ENCODE data around the gene ACAT2. TPM values are rescaled to one million over a fixed set of nuclear protein-coding genes. Genes with fewer than 3 reads are reported as not detected.
A peak's percentile ranks its signal among the peaks of the same experiment; 100 is the strongest.
"Not testable (repeated sequence)": the region's sequence is repeated elsewhere in the genome, so short reads cannot be mapped to it uniquely, and the experiment has no call there.

ACAT2 gene
- 60.2 and 70.4 TPM in 2 replicates for total RNA-seq (2014; rRNA removed; shearing (Covaris generic))

- peak; percentile 92 for DNase-seq (ENCODE audit: low spot score)
Measured at GRCh38 chr6:159761873-159762680, at the start of gene ACAT2. ACAT2 (plus strand) TSS chr6:159762045; CDS start chr6:159762088, 43 bp downstream.

GRCh38 chr6:159712389-159712788, 49.5 kb upstream of the ACAT2 start:
- DNase-seq (ENCODE audit: low spot score), result not testable (repeated sequence)

GRCh38 chr6:159713984-159714383, 47.9 kb upstream of the ACAT2 start:
- no peak for DNase-seq (ENCODE audit: low spot score)

- no peak for DNase-seq (ENCODE audit: low spot score)
Measured at GRCh38 chr6:159714404-159714803, 47.4 kb upstream of the ACAT2 start.

GRCh38 chr6:159715166-159715565, 46.7 kb upstream of the ACAT2 start:
- no peak for DNase-seq (ENCODE audit: low spot score)

GRCh38 chr6:159715605-159716004, 46.2 kb upstream of the ACAT2 start:
- DNase-seq (ENCODE audit: low spot score), result no peak

- DNase-seq (ENCODE audit: low spot score), result no peak
Measured at GRCh38 chr6:159716247-159717096, 45.4 kb upstream of the ACAT2 start.

GRCh38 chr6:159718634-159719033, 43.2 kb upstream of the ACAT2 start:
- no peak for DNase-seq (ENCODE audit: low spot score)

- DNase-seq (ENCODE audit: low spot score), result no peak
Measured at GRCh38 chr6:159719287-159719686, 42.6 kb upstream of the ACAT2 start.

GRCh38 chr6:159720708-159721107, 41.1 kb upstream of the ACAT2 start:
- DNase-seq (ENCODE audit: low spot score), result peak; percentile 75

GRCh38 chr6:159721981-159722380, 39.9 kb upstream of the ACAT2 start:
- DNase-seq (ENCODE audit: low spot score), result not testable (repeated sequence)

- no peak for DNase-seq (ENCODE audit: low spot score)
Measured at GRCh38 chr6:159722655-159723054, 39.2 kb upstream of the ACAT2 start.

- no peak for DNase-seq (ENCODE audit: low spot score)
Measured at GRCh38 chr6:159723259-159723658, 38.6 kb upstream of the ACAT2 start.

GRCh38 chr6:159724778-159725177, 37.1 kb upstream of the ACAT2 start:
- DNase-seq (ENCODE audit: low spot score), result no peak

- not testable (repeated sequence) for DNase-seq (ENCODE audit: low spot score)
Measured at GRCh38 chr6:159725208-159725607, 36.6 kb upstream of the ACAT2 start.

- no peak for DNase-seq (ENCODE audit: low spot score)
Measured at GRCh38 chr6:159726255-159726917, 35.5 kb upstream of the ACAT2 start.

GRCh38 chr6:159726918-159727716, 34.7 kb upstream of the ACAT2 start, which contains the start of gene WTAP:
WTAP (plus strand) TSS chr6:159727506; CDS start chr6:159736266, 8,760 bp downstream.
- peak; percentile 94 for DNase-seq (ENCODE audit: low spot score)

GRCh38 chr6:159727717-159728445, 34.0 kb upstream of the ACAT2 start:
- peak; percentile 44 for DNase-seq (ENCODE audit: low spot score)

GRCh38 chr6:159728531-159728964, 33.3 kb upstream of the ACAT2 start:
- DNase-seq (ENCODE audit: low spot score), result peak; percentile 26
